A549 (cell line): ENCODE results near the gene HUS1B. TPM values are rescaled to one million over a fixed set of nuclear protein-coding genes. Genes with fewer than 3 reads are reported as not detected.

ENCODE experiments used
- ATAC-seq, 2 experiments: fragments of 200-7000 bp in 1 of 2; fragments of >200 bp in 1 of 2; cut with Nextera tagmentation in 1 of 2; cut with Tn5 transposase in 1 of 2; 3 replicates each; pipeline versions ENCODE4 v1.8.0 to v1.9.1; 2018 to 2020; ENCODE audit warnings: mild to moderate bottlenecking in 1 of 2, moderate library complexity in 1 of 2
- CTCF ChIA-PET: fragments of 300-600 bp; sonication (Branson Sonifier 250); formaldehyde crosslinking; extraction: SDS; loops from one replicate; lab custom pipeline; 2021; ENCODE audit warnings: antibody characterized with exemption, inconsistent platforms; lab: Yijun Ruan, JAX
- POLR2A ChIA-PET: fragments of 350-600 bp; formaldehyde crosslinking; extraction: SDS; loops from one replicate; lab custom pipeline; 2021; ENCODE audit warnings: antibody characterized with exemption, inconsistent platforms; lab: Yijun Ruan, JAX
- DNase-seq, 2 experiments: peaks; one replicate each; pipeline versions ENCODE4 v3.0.0 to v3.0.0-alpha.2; 2011 to 2016; ENCODE audit warnings: low read depth in 1 of 2, low spot score in 1 of 2
- FAIRE-seq: peaks from 2 replicates; lab custom pipeline; 2011; peaks lifted over from hg19 to GRCh38; lab: Jason Lieb, UNC
- H3K27ac ChIP-seq, 2 experiments: fragments of >200 bp; sonication (Bioruptor Twin); formaldehyde crosslinking; 3 replicates each; pipeline ENCODE4 v1.5.1; 2016 to 2017
- H3K4me1 ChIP-seq: fragments of >200 bp; sonication (Bioruptor Twin); formaldehyde crosslinking; 3 replicates; pipeline ENCODE4 v1.6.1; 2016
- H3K4me2 ChIP-seq: fragments of >200 bp; sonication (Bioruptor Twin); formaldehyde crosslinking; 3 replicates; pipeline ENCODE4 v1.6.1; 2016
- H3K4me3 ChIP-seq: fragments of >200 bp; sonication (Bioruptor Twin); formaldehyde crosslinking; 3 replicates; pipeline ENCODE4 v1.5.1; 2016
- H3K9me3 ChIP-seq: fragments of >200 bp; sonication (Bioruptor Twin); formaldehyde crosslinking; 3 replicates; pipeline ENCODE4 v1.6.1; 2016
- CBX2 ChIP-seq: fragments of 200-600 bp; sonication (generic); IDR thresholded peaks from 2 replicates; pipeline ENCODE4 v1.6.1; 2016; ENCODE audit warnings: low read depth, mild to moderate bottlenecking, borderline replicate concordance
- CBX8 ChIP-seq: fragments of 200-600 bp; sonication (generic); IDR thresholded peaks from 2 replicates; pipeline ENCODE4 v1.6.1; 2016
- CHD4 ChIP-seq: fragments of 200-600 bp; sonication (generic); IDR thresholded peaks from 2 replicates; pipeline ENCODE4 v1.6.1; 2016; ENCODE audit warnings: antibody characterized with exemption, mild to moderate bottlenecking, borderline replicate concordance
- E2F6 ChIP-seq: IDR thresholded peaks from 2 replicates; pipeline ENCODE4 v1.6.1; 2012; ENCODE audit warnings: low read depth, borderline replicate concordance
- EHF ChIP-seq: fragments of 250-450 bp; sonication (Bioruptor Pico); IDR thresholded peaks from 2 replicates; pipeline ENCODE4 v1.5.0; 2020; ENCODE audit warnings: mild to moderate bottlenecking
- EHMT2 ChIP-seq: fragments of 200-600 bp; sonication (generic); IDR thresholded peaks from 2 replicates; pipeline ENCODE4 v1.6.1; 2016; ENCODE audit warnings: antibody characterized with exemption, low read depth, mild to moderate bottlenecking, moderate library complexity
- ELK1 ChIP-seq: fragments of 150-350 bp; IDR thresholded peaks from 2 replicates; pipeline ENCODE4 v1.6.1; 2014; ENCODE audit warnings: low read depth, mild to moderate bottlenecking, low read length
- ESRRA ChIP-seq: fragments of 150-350 bp; IDR thresholded peaks from 2 replicates; pipeline ENCODE4 v1.6.1; 2014; ENCODE audit warnings: mild to moderate bottlenecking, low read length, borderline replicate concordance
- GATA3 ChIP-seq: IDR thresholded peaks from 2 replicates; pipeline ENCODE4 v1.6.1; 2012; ENCODE audit warnings: borderline replicate concordance
- HDAC2 ChIP-seq: fragments of 200-600 bp; sonication (generic); IDR thresholded peaks from 2 replicates; pipeline ENCODE4 v1.6.1; 2016
- HMGXB4 ChIP-seq: fragments of 250-450 bp; sonication (Bioruptor Pico); IDR thresholded peaks from 2 replicates; pipeline ENCODE4 v1.5.0; 2021; ENCODE audit warnings: mild to moderate bottlenecking, moderate library complexity, borderline replicate concordance
- HOXB13 ChIP-seq: fragments of 250-450 bp; sonication (Bioruptor Pico); IDR thresholded peaks from 2 replicates; pipeline ENCODE4 v1.5.0; 2020; ENCODE audit warnings: low read depth, mild to moderate bottlenecking, moderate library complexity
- HOXB5 ChIP-seq: fragments of 250-450 bp; sonication (Bioruptor Pico); IDR thresholded peaks from 2 replicates; pipeline ENCODE4 v1.5.0; 2020; ENCODE audit warnings: mild to moderate bottlenecking, moderate library complexity
- JUN ChIP-seq, 2 experiments: fragments of >200 bp; sonication (Bioruptor Twin); formaldehyde crosslinking; IDR thresholded peaks; 2 replicates in 1 of 2; 3 replicates in 1 of 2; pipeline ENCODE4 v1.6.1; 2016 to 2017
- KDM5A ChIP-seq: fragments of 200-600 bp; sonication (generic); IDR thresholded peaks from 2 replicates; pipeline ENCODE4 v1.6.1; 2016; ENCODE audit warnings: antibody characterized with exemption, mild to moderate bottlenecking
- MAFK ChIP-seq: fragments of 450-650 bp; IDR thresholded peaks from 2 replicates; pipeline ENCODE4 v1.6.1; 2014; ENCODE audit not compliant: partially characterized antibody
- MAZ ChIP-seq: fragments of 150-350 bp; IDR thresholded peaks from 2 replicates; pipeline ENCODE4 v1.6.1; 2014; ENCODE audit warnings: antibody characterized with exemption, low read depth, low read length, borderline replicate concordance
- MYC ChIP-seq: IDR thresholded peaks from 2 replicates; pipeline ENCODE4 v1.6.1; 2012; ENCODE audit warnings: mild to moderate bottlenecking, inconsistent platforms, low read length, improper control_type of control experiment, borderline replicate concordance
- POLR2A ChIP-seq: IDR thresholded peaks from 2 replicates; pipeline ENCODE4 v1.6.1; 2012; ENCODE audit warnings: mild to moderate bottlenecking, low read length
- RCOR1 ChIP-seq: fragments of 150-350 bp; IDR thresholded peaks from 2 replicates; pipeline ENCODE4 v1.6.1; 2014; ENCODE audit warnings: antibody characterized with exemption, low read length, low read depth
- SMC3 ChIP-seq: fragments of >200 bp; sonication (Bioruptor Twin); formaldehyde crosslinking; IDR thresholded peaks from 3 replicates; pipeline ENCODE4 v1.6.1; 2018; ENCODE audit warnings: inconsistent platforms
- TP53 ChIP-seq: fragments of 250-450 bp; sonication (Bioruptor Pico); IDR thresholded peaks from 2 replicates; pipeline ENCODE4 v1.5.0; 2021; ENCODE audit warnings: mild to moderate bottlenecking, moderate library complexity
- USF2 ChIP-seq: fragments of 450-650 bp; IDR thresholded peaks from 2 replicates; pipeline ENCODE4 v1.6.1; 2014; ENCODE audit warnings: antibody characterized with exemption
- ZFP36 ChIP-seq: fragments of 450-650 bp; IDR thresholded peaks from 2 replicates; pipeline ENCODE4 v1.6.1; 2014; ENCODE audit warnings: borderline replicate concordance; ENCODE audit not compliant: partially characterized antibody
- WGBS: methylation state at CpG from one replicate; pipeline ENCODE4 v1.1.6; 2017; ENCODE audit errors: missing lambda C conversion rate; 5-methylcytosine and 5-hydroxymethylcytosine counted together
- polyA plus RNA-seq, 4 experiments: library from polyadenylated mRNA; depleted of rRNA in 3 of 4; stranded (reverse); fragments of >200 nt; fragmentation: RNase III in 1 of 4; extraction: RNeasy Plus Mini Kit Qiagen cat#74134 plus additional on column Dnase treatment in 1 of 4; gene quantifications; 2 replicates in 3 of 4; 3 replicates in 1 of 4; pipeline ENCODE4 v1.2.3, GENCODE V29; 2011 to 2017
- TF ChIP-seq, protein P1 (sequence below): fragments of >200 bp; sonication (Bioruptor Twin); formaldehyde crosslinking; IDR thresholded peaks from 2 replicates; pipeline ENCODE4 v1.6.1; 2016
- TF ChIP-seq, protein P2 (sequence below): fragments of >200 bp; sonication (Bioruptor Twin); formaldehyde crosslinking; IDR thresholded peaks from 3 replicates; pipeline ENCODE4 v1.5.1; 2016
- TF ChIP-seq, protein P3 (sequence below): IDR thresholded peaks from 2 replicates; pipeline ENCODE4 v1.6.1; 2012

Gene HUS1B
- polyA plus RNA-seq, 2 of the 4 experiments (the other 2 are of a cell fraction) = 0.17 to 0.25 TPM

GRCh38 chr6:705047-705446, 48.1 kb upstream of the HUS1B start:
- TF ChIP-seq E2F6 (no peak), ZFP36 (no peak), ELK1 (no peak), HDAC2 (no peak), MAFK (no peak), CHD4 (no peak), HOXB13 (CRISPR knock-in tag) (no peak), ESRRA (no peak), CBX2 (no peak), EHF (no peak)
- TF ChIP-seq, protein P1, sequence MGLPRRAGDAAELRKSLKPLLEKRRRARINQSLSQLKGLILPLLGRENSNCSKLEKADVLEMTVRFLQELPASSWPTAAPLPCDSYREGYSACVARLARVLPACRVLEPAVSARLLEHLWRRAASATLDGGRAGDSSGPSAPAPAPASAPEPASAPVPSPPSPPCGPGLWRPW = no peak
- DNase-seq = no peak
- ATAC-seq = no peak
- POLR2A ChIA-PET = interaction anchor here (1.0 kb wide), 1 partner anchor 13 kb away, joined by 5 read pairs; no protein-coding TSS in a partner anchor
- Histone ChIP-seq H3K4me3 (no peak overlapping the region), H3K9me3 (no peaks in the 10 kb centered on the region), H3K4me2 (no peak overlapping the region), H3K27ac (no peak overlapping the region), H3K4me1 (0 out of 3 replicates have a peak, but pooled peaks cover 4% of the 10 kb centered on the region)
- CTCF ChIA-PET = interaction anchor here (1.1 kb wide), 1 partner anchor 17 kb away, joined by 3 read pairs; no protein-coding TSS in a partner anchor
- 45% methylated on average over 4 of the region's 4 CpGs for WGBS
- no peak for FAIRE-seq

- no peak overlapping the region for H3K4me3 ChIP-seq
- POLR2A ChIA-PET = no interaction called here
- WGBS = 89% methylated on average over 6 of the region's 6 CpGs
Observed at GRCh38 chr6:704046-704445, 47.1 kb upstream of the HUS1B start.

More at GRCh38 chr6:704046-704445, 47.1 kb upstream of the HUS1B start:
- no peak overlapping the region for H3K4me2 ChIP-seq
- H3K4me1 ChIP-seq = 0 out of 3 replicates have a peak, but pooled peaks cover 4% of the 10 kb centered on the region
- CTCF ChIA-PET = interaction anchor here (7.1 kb wide), 1 partner anchor 18 kb away, joined by 33 read pairs; no protein-coding TSS in a partner anchor
- H3K27ac ChIP-seq = no peak overlapping the region
- TF ChIP-seq HMGXB4 (CRISPR knock-in tag) (no peak), CHD4 (no peak), SMC3 (no peak), JUN (IDR thresholded peaks at IDR 0.05) (no peak), RCOR1 (no peak), MAZ (no peak), USF2 (no peak), CBX8 (no peak), EHMT2 (no peak), KDM5A (no peak), MAFK (no peak), TP53 (CRISPR knock-in tag) (no peak), MYC (no peak), POLR2A (no peak), HOXB5 (CRISPR knock-in tag) (no peak), GATA3 (no peak)
- TF ChIP-seq, protein P1 = no peak
- TF ChIP-seq, protein P2, sequence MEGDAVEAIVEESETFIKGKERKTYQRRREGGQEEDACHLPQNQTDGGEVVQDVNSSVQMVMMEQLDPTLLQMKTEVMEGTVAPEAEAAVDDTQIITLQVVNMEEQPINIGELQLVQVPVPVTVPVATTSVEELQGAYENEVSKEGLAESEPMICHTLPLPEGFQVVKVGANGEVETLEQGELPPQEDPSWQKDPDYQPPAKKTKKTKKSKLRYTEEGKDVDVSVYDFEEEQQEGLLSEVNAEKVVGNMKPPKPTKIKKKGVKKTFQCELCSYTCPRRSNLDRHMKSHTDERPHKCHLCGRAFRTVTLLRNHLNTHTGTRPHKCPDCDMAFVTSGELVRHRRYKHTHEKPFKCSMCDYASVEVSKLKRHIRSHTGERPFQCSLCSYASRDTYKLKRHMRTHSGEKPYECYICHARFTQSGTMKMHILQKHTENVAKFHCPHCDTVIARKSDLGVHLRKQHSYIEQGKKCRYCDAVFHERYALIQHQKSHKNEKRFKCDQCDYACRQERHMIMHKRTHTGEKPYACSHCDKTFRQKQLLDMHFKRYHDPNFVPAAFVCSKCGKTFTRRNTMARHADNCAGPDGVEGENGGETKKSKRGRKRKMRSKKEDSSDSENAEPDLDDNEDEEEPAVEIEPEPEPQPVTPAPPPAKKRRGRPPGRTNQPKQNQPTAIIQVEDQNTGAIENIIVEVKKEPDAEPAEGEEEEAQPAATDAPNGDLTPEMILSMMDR = no peak
- TF ChIP-seq, protein P3, sequence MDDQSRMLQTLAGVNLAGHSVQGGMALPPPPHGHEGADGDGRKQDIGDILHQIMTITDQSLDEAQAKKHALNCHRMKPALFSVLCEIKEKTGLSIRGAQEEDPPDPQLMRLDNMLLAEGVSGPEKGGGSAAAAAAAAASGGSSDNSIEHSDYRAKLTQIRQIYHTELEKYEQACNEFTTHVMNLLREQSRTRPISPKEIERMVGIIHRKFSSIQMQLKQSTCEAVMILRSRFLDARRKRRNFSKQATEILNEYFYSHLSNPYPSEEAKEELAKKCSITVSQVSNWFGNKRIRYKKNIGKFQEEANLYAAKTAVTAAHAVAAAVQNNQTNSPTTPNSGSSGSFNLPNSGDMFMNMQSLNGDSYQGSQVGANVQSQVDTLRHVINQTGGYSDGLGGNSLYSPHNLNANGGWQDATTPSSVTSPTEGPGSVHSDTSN = no peak
- TF ChIP-seq, all 56 proteins: peak for 0
- no peak for FAIRE-seq
- no peak for ATAC-seq
- no peaks in the 10 kb centered on the region for H3K9me3 ChIP-seq
- no peak for DNase-seq
